ENCODE measurements around the gene SERGEF.

DNA sequence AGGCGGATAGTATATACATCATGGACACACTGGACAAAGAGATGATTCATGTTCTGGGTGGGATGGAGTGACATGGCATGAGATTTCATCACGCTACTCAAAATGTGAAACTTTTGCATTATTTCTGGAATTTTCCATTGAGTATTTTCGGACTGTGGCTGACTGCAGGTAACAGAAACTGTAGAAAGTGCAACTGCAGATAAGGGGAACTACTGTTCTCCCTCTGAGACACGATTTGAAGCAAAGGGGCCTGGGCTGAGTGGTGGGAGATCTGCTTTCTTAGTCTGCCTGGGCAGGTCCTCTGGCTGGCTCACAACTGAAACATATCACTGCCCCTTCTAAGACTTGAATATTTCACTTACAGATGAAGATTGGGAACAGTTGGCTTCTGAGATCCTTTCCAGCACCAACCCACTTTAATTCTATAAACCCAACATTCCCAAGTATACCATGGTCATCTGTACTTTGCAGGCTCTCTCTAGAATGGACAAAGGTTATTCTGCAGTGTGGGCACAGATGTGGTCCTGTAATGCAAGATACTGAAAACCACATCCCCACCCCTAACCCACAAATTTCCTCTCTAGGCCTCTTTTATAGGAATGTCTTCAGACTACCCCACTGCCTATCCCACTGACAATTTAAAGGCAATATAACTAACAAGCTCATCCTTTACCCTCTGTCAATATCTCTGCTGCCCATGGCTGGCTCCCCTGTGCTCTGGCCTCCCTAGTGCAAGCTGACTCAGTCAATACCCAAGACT lies 157.1 kb downstream of the SERGEF start:
- no peak for TF ChIP-seq EP300 (IDR thresholded peaks at IDR 0.05; ENCODE audit: borderline replicate concordance in 1 of 2, low read depth in 1 of 2, low read length in 1 of 2)
- TF ChIP-seq, protein P1, sequence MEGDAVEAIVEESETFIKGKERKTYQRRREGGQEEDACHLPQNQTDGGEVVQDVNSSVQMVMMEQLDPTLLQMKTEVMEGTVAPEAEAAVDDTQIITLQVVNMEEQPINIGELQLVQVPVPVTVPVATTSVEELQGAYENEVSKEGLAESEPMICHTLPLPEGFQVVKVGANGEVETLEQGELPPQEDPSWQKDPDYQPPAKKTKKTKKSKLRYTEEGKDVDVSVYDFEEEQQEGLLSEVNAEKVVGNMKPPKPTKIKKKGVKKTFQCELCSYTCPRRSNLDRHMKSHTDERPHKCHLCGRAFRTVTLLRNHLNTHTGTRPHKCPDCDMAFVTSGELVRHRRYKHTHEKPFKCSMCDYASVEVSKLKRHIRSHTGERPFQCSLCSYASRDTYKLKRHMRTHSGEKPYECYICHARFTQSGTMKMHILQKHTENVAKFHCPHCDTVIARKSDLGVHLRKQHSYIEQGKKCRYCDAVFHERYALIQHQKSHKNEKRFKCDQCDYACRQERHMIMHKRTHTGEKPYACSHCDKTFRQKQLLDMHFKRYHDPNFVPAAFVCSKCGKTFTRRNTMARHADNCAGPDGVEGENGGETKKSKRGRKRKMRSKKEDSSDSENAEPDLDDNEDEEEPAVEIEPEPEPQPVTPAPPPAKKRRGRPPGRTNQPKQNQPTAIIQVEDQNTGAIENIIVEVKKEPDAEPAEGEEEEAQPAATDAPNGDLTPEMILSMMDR (IDR thresholded peaks at IDR 0.05) = no peak
- TF ChIP-seq, protein P2, sequence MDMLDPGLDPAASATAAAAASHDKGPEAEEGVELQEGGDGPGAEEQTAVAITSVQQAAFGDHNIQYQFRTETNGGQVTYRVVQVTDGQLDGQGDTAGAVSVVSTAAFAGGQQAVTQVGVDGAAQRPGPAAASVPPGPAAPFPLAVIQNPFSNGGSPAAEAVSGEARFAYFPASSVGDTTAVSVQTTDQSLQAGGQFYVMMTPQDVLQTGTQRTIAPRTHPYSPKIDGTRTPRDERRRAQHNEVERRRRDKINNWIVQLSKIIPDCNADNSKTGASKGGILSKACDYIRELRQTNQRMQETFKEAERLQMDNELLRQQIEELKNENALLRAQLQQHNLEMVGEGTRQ (IDR thresholded peaks at IDR 0.05; ENCODE audit: borderline replicate concordance, low read depth, low read length) = no peak
- no peak for TF ChIP-seq RXRA (IDR thresholded peaks at IDR 0.05; ENCODE audit: borderline replicate concordance, low read depth)
- TF ChIP-seq JUND (IDR thresholded peaks at IDR 0.05) = no peak
- no peak for TF ChIP-seq POLR2AphosphoS5 (IDR thresholded peaks at IDR 0.05; ENCODE audit: low read depth, low read length)
- no peak for TF ChIP-seq RFX5 (IDR thresholded peaks at IDR 0.05; ENCODE audit: low read length)

Measured in SK-N-SH (cell line).